HepG2 (cell line): ENCODE data around the gene WNT3A. TPM values are rescaled to one million over a fixed set of nuclear protein-coding genes. Genes with fewer than 3 reads are reported as not detected.

Experiments used
- CHD4 ChIP-seq: fragments of 200-600 bp; sonication (generic); IDR thresholded peaks from 2 replicates; pipeline ENCODE4 v1.7.0; 2017; ENCODE audit warnings: mild to moderate bottlenecking, low read length, borderline replicate concordance
- FLYWCH1 ChIP-seq: sonication (generic); formaldehyde crosslinking; IDR thresholded peaks from 2 replicates; pipeline ENCODE4 v1.8.1; 2023; ENCODE audit warnings: mild to moderate bottlenecking, missing genetic modification reagents
- FOXA3 ChIP-seq: IDR thresholded peaks from 2 replicates; pipeline ENCODE4 v1.6.1; 2016; ENCODE audit warnings: missing genetic modification reagents, missing compliant biosample characterization
- HCFC1 ChIP-seq: fragments of 150-350 bp; IDR thresholded peaks from 2 replicates; pipeline ENCODE4 v1.6.1; 2014; ENCODE audit warnings: low read depth, low read length
- NKX3-1 ChIP-seq: sonication (generic); formaldehyde crosslinking; IDR thresholded peaks from 2 replicates; pipeline ENCODE4 v1.5.0; 2020; ENCODE audit warnings: missing genetic modification reagents
- NR2F6 ChIP-seq, 2 experiments: IDR thresholded peaks; 2 replicates each; pipeline ENCODE4 v1.6.1; 2016; ENCODE audit warnings: antibody characterized with exemption in 1 of 2, mild to moderate bottlenecking in 1 of 2
- POLR2G ChIP-seq: fragments of 200-400 bp; formaldehyde crosslinking; IDR thresholded peaks from 2 replicates; pipeline ENCODE4 v1.6.1; 2018; ENCODE audit warnings: mild to moderate bottlenecking, low read depth, low read length, moderate library complexity
- PTBP1 ChIP-seq: fragments of 200-400 bp; formaldehyde crosslinking; IDR thresholded peaks from 2 replicates; pipeline ENCODE4 v1.6.1; 2018; ENCODE audit warnings: low read length, low read depth; ENCODE audit not compliant: poor library complexity, severe bottlenecking
- RARG ChIP-seq: sonication (generic); formaldehyde crosslinking; IDR thresholded peaks from 2 replicates; pipeline ENCODE4 v1.4.0; 2020; ENCODE audit warnings: low read depth, mild to moderate bottlenecking, missing genetic modification reagents
- SAP130 ChIP-seq: IDR thresholded peaks from 2 replicates; pipeline ENCODE4 v1.6.1; 2016; ENCODE audit warnings: low read depth
- SNAPC2 ChIP-seq: sonication (generic); formaldehyde crosslinking; IDR thresholded peaks from 2 replicates; pipeline ENCODE4 v1.8.1; 2022; ENCODE audit warnings: mild to moderate bottlenecking, missing genetic modification reagents
- YEATS4 ChIP-seq: sonication (generic); formaldehyde crosslinking; IDR thresholded peaks from 2 replicates; pipeline ENCODE4 v1.4.0; 2020; ENCODE audit warnings: missing genetic modification reagents, borderline replicate concordance
- ZBTB3 ChIP-seq: sonication (generic); formaldehyde crosslinking; IDR thresholded peaks from 2 replicates; pipeline ENCODE4 v1.4.0; 2020; ENCODE audit warnings: low read depth, mild to moderate bottlenecking, moderate library complexity, missing genetic modification reagents, borderline replicate concordance
- ZKSCAN1 ChIP-seq: fragments of 150-350 bp; IDR thresholded peaks from 2 replicates; pipeline ENCODE4 v1.6.1; 2014; ENCODE audit warnings: low read length
- ZNF496 ChIP-seq: sonication (generic); formaldehyde crosslinking; IDR thresholded peaks from 2 replicates; pipeline ENCODE4 v1.8.1; 2023; ENCODE audit warnings: mild to moderate bottlenecking, moderate library complexity, missing genetic modification reagents; ENCODE audit not compliant: insufficient replicate concordance
- ZNF501 ChIP-seq: sonication (generic); formaldehyde crosslinking; IDR thresholded peaks from 2 replicates; pipeline ENCODE4 v1.5.1; 2020; ENCODE audit warnings: mild to moderate bottlenecking, moderate library complexity, missing genetic modification reagents
- ZNF569 ChIP-seq: sonication (generic); formaldehyde crosslinking; IDR thresholded peaks from 2 replicates; pipeline ENCODE4 v1.5.0; 2020; ENCODE audit warnings: mild to moderate bottlenecking, missing genetic modification reagents, moderate library complexity, borderline replicate concordance
- ZNF629 ChIP-seq: sonication (generic); formaldehyde crosslinking; conservative IDR thresholded peaks from 2 replicates; pipeline ENCODE4 v1.5.0; 2020; ENCODE audit warnings: missing genetic modification reagents
- ZNF703 ChIP-seq: sonication (generic); formaldehyde crosslinking; IDR thresholded peaks from 2 replicates; pipeline ENCODE4 v1.5.1; 2020; ENCODE audit warnings: missing genetic modification reagents, mild to moderate bottlenecking, moderate library complexity, borderline replicate concordance
- ZNF749 ChIP-seq: sonication (generic); formaldehyde crosslinking; IDR thresholded peaks from 2 replicates; pipeline ENCODE4 v1.8.0; 2022; ENCODE audit warnings: mild to moderate bottlenecking, missing genetic modification reagents, moderate library complexity, borderline replicate concordance
- ZNF777 ChIP-seq: sonication (generic); formaldehyde crosslinking; IDR thresholded peaks from 2 replicates; pipeline ENCODE4 v1.4.0; 2020; ENCODE audit warnings: missing genetic modification reagents
- ZNF782 ChIP-seq: sonication (generic); formaldehyde crosslinking; IDR thresholded peaks from 2 replicates; pipeline ENCODE4 v1.4.0; 2020; ENCODE audit warnings: missing genetic modification reagents, mild to moderate bottlenecking, borderline replicate concordance
- ZNF839 ChIP-seq: sonication (generic); formaldehyde crosslinking; IDR thresholded peaks from 2 replicates; pipeline ENCODE4 v1.4.0; 2020; ENCODE audit warnings: missing genetic modification reagents, mild to moderate bottlenecking, borderline replicate concordance
- polyA plus RNA-seq, 8 experiments: library from polyadenylated mRNA; depleted of rRNA in 3 of 8; stranded (reverse) in 7 of 8; unstranded in 1 of 8; fragments of >200 nt; fragmentation: Illumina TruSeq in 4 of 8; extraction: Trizol in 4 of 8; gene quantifications; 2 replicates each; pipeline versions ENCODE4 v1.2.1 to v1.2.3, GENCODE V29; 2011 to 2016; ENCODE audit warnings: low read depth in 4 of 8, missing spikeins in 1 of 8, mixed read lengths in 1 of 8; ENCODE audit not compliant: insufficient read depth in 1 of 8
- total RNA-seq, 5 experiments: library from RNA; depleted of rRNA; stranded (reverse); fragments of >200 nt; fragmentation: Illumina TruSeq; extraction: Trizol; gene quantifications; 2 replicates each; pipeline ENCODE4 v1.2.3, GENCODE V29; 2016; ENCODE audit warnings: low read depth in 1 of 5
- TF ChIP-seq, protein P1 (sequence below): sonication (generic); formaldehyde crosslinking; IDR thresholded peaks from 2 replicates; pipeline ENCODE4 v1.5.0; 2020; ENCODE audit warnings: mild to moderate bottlenecking, missing genetic modification reagents
- TF ChIP-seq, protein P2 (sequence below): sonication (generic); formaldehyde crosslinking; IDR thresholded peaks from 2 replicates; pipeline ENCODE4 v1.5.1; 2020; ENCODE audit warnings: missing genetic modification reagents, mild to moderate bottlenecking, borderline replicate concordance
- TF ChIP-seq, protein P3 (sequence below): sonication (generic); formaldehyde crosslinking; IDR thresholded peaks from 2 replicates; pipeline ENCODE4 v1.8.1; 2023; ENCODE audit warnings: mild to moderate bottlenecking, missing genetic modification reagents

Gene WNT3A
- total and polyA plus RNA-seq, 2 of the 13 experiments (the other 11 are each of a cell fraction or from before 2014, with no cell fraction given): not detected

DNA sequence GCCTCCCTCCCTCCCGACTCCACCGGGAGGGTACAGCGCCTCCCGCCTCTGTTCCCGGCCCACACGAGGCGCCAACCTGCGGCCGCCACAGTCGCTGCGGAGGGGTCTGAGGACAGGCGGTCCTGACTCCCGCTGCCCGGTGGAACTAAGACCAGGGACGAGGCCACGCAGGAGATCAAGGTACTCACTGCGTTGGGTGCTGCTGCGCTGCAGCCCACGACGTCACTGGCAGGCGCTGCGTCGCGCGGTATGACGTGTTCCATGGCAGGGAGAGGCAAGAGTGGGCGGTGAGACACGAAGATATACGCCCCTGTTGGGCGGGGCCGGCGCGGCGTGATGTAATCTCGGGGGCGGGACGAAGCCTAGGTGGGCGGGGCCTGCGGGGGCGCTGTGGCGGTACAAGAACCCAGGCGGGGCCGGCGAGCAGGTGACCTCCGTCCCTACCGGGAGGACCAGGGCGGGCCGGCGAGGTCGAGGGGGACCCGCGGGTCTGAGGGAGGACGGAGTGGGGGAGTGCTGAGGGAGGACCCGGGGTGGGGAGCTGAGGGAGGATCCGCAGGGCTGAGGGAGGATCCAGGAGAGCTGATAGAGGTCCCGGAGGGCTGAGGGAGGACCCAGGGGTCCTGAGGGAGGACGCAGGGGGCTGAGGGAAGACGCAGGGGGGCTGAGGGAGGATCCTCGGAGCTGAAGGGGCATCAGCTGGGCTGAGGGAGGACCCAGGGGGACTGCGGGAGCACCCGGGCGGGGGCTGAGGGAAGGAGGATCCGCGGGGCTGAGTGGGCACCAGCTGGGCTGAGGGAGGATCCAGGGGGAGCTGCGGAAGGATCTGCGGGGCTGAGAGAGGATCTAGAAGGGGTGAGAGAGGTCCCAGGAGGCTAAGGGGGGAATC is 102.5 kb downstream of the WNT3A start, which contains the start of gene MRPL55 (continued):
- TF ChIP-seq HCFC1 (peak; percentile 83), ZNF501 (peak; percentile 76; the same call in 1 of the 2 replicates), ZNF782 (CRISPR knock-in tag) (peak; percentile 17; the same call in 1 of the 2 replicates), ZNF749 (CRISPR knock-in tag) (0 out of 2 replicates have a peak, but pooled peaks have one; percentile 29), RARG (CRISPR knock-in tag) (no peak), POLR2G (peak; percentile 91), PTBP1 (no peak), ZNF629 (no peak), YEATS4 (CRISPR knock-in tag) (peak; percentile 90), ZBTB3 (CRISPR knock-in tag) (no peak), CHD4 (no peak), ZNF496 (CRISPR knock-in tag) (no peak), ZNF777 (CRISPR knock-in tag) (no peak), SNAPC2 (CRISPR knock-in tag) (no peak), NR2F6 (IDR thresholded peaks at IDR 0.05) (no peak), NR2F6 (CRISPR knock-in tag; IDR thresholded peaks at IDR 0.05) (peak; percentile 40), NKX3-1 (CRISPR knock-in tag) (0 out of 2 replicates have a peak, but pooled peaks have one; percentile 48), SAP130 (CRISPR knock-in tag) (peak; percentile 98), FLYWCH1 (no peak), ZNF839 (no peak), FOXA3 (CRISPR knock-in tag) (peak; percentile 56), ZKSCAN1 (peak; percentile 76; the same call in 1 of the 2 replicates), ZNF569 (no peak), ZNF703 (CRISPR knock-in tag) (no peak)
- TF ChIP-seq, protein P1, sequence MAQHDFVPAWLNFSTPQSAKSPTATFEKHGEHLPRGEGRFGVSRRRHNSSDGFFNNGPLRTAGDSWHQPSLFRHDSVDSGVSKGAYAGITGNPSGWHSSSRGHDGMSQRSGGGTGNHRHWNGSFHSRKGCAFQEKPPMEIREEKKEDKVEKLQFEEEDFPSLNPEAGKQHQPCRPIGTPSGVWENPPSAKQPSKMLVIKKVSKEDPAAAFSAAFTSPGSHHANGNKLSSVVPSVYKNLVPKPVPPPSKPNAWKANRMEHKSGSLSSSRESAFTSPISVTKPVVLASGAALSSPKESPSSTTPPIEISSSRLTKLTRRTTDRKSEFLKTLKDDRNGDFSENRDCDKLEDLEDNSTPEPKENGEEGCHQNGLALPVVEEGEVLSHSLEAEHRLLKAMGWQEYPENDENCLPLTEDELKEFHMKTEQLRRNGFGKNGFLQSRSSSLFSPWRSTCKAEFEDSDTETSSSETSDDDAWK: no peak
- TF ChIP-seq, protein P2, sequence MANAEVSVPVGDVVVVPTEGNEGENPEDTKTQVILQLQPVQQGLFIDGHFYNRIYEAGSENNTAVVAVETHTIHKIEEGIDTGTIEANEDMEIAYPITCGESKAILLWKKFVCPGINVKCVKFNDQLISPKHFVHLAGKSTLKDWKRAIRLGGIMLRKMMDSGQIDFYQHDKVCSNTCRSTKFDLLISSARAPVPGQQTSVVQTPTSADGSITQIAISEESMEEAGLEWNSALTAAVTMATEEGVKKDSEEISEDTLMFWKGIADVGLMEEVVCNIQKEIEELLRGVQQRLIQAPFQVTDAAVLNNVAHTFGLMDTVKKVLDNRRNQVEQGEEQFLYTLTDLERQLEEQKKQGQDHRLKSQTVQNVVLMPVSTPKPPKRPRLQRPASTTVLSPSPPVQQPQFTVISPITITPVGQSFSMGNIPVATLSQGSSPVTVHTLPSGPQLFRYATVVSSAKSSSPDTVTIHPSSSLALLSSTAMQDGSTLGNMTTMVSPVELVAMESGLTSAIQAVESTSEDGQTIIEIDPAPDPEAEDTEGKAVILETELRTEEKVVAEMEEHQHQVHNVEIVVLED (CRISPR knock-in tag): peak; percentile 92
- TF ChIP-seq, protein P3, sequence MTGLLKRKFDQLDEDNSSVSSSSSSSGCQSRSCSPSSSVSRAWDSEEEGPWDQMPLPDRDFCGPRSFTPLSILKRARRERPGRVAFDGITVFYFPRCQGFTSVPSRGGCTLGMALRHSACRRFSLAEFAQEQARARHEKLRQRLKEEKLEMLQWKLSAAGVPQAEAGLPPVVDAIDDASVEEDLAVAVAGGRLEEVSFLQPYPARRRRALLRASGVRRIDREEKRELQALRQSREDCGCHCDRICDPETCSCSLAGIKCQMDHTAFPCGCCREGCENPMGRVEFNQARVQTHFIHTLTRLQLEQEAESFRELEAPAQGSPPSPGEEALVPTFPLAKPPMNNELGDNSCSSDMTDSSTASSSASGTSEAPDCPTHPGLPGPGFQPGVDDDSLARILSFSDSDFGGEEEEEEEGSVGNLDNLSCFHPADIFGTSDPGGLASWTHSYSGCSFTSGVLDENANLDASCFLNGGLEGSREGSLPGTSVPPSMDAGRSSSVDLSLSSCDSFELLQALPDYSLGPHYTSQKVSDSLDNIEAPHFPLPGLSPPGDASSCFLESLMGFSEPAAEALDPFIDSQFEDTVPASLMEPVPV (CRISPR knock-in tag): peak; percentile 73
